GM18909 (cell line): ENCODE data around the gene CTNNA2.

ENCODE experiments used
- ATAC-seq: cut with Tn5 transposase; IDR thresholded peaks from one replicate; pipeline ENCODE4 v1.9.1; 2021; ENCODE audit warnings: mild to moderate bottlenecking; ENCODE audit not compliant: unreplicated experiment, poor library complexity

Gene CTNNA2

DNA sequence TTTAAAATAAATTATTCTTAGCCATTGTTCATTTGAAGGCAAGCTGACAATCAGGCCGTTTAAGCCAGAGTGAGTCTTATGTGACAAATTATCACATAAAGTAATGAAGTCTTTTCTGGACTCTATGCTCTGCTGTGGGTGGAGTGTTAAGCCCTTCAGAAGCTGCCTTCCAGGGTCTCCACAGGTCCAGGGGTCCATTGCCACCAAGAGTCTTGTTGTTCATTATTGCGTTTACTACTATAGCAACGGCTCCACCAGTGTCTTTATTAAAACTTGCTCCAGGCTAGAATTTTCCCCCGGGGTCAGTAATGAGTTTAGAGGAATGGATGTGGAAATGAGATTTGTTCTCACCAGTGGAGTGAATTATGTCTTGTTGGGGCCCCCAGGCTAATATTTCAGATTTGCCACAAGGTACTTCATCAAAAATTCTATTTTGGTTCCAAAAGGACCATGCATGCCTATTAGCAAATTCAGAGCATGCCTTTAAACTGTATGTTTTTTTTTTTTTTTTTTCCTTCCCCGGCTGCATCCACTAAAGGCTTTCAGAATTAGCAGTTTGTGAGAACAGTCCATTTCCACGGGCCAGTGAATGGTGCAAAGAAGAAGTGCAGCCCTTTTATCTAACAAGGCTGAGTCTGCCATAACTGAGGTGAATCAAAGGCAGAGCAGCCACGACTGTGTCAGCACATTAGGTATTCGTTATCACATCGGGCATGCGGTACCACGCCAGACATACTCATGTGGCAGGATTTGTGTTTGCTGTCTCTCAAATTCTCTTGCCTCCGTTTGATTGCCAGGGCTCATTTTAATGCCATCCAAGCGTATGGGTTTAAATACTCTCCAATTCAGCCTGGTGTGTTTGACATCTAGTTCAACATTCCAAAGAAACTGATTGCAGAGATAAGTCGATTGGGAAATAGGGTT lies 817.9 kb downstream of the CTNNA2 start:
- no peak for ATAC-seq

DNA sequence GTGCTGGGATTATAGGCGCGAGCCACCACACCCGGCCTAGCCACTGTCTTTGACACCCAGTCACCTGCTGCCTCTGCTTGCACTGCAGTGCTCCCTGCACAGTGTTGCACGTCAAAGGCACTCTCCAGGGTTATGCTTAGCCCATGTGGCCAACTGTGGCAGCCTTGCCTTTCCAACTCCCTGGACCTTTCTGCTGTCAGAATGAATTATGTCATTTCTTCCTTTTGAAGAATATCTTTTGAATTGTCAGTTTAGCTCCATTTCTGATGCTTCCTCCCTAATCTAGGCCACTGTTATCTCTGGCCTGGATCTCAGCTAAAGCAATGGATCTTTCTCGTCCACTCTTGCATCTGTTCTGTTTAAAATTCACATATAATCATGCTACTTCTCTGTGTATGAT lies 821.0 kb downstream of the CTNNA2 start:
- no peak for ATAC-seq

DNA sequence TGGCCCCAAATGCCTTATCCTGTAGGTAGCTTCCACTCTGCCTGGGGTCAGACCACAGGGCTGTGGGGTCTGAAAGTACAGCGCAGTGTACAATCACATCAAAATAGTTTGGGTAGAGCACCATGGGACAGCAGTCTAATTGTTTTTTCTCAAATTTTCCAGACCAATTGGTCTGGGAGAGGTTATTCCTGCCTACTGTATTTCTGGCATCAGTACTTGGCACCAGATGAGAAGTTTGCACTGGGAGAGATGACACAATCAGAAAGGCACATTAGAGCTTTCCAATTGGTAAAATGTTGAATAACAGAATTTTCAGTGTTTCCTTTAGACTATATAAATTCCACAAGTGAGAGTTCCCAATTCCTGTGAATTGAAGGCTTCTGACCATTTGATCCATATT lies 822.6 kb downstream of the CTNNA2 start:
- no peak for ATAC-seq

DNA sequence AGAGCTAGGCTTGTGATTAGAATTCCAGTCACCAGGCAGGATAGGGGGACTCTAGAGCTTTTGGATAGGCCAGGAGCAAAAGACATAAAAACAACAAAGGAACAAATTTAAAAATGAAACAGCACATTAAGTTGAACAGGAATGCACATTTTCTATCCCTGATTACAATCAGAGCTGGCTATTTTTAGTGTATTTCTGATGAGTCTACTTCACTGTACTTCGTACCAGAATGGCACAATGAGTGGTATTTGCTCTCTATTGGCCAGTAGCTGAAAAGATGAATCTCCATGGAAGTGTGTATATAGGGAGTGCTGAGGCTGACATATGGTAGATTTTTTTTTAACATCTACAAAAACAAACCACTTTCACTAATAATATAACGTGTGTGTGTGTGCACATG lies 825.9 kb downstream of the CTNNA2 start:
- ATAC-seq = no peak

DNA sequence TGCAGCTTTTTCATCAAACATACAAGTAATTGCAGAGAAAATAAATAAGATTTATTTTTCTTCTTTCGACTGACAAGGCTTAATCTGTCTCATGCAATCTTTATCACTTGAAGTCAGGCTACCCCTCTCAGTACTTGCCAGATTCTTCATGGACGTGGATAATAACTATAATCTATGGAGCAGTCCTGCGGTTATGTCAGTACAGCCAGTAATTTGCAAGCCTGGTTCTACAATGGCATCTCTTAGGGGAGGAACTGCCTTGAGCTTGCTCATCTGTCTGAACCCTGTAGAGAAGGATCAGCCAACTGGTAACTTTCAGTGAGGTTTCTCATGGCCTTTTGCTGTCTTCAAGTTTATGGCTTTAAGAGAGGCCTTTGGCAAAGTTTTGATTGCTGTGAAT lies 827.2 kb downstream of the CTNNA2 start:
- ATAC-seq = no peak

DNA sequence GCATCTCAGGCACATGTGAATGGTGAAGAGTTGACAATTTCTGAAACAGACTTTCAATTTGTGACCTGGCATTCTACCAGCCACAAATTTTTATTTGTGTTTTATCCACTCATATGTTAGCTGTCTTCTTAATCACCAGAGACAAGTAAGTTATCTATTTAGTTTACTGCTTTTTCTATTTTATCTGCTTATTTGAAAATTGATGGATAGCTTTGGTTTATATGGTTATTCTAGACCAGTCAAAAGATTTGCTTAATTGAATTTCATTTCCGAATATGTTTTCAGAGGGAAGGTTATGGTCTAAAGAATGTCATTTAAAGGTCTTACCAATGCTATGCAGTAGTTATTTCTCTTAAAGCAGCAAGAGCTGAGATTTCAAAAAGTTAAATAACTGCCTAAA lies 835.2 kb downstream of the CTNNA2 start:
- ATAC-seq = no peak

DNA sequence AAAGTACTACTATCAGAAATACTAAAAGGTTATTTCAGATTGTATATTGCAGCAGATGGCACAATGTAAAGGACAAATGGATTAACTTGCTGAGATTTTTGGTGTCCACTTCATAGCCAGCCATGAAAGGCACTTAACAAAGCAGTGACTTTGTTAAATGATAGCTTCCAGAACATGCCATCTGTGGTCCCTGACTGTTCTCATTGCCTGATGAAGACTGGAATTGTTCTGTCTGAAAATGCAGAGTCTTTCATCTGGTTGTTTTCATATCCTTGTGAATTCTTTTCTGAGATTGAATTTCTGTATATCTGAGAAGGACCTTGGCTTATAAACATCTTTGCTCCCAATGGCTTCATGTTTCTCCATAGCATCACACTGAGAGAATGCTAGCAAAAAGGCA lies 836.1 kb downstream of the CTNNA2 start:
- no peak for ATAC-seq

DNA sequence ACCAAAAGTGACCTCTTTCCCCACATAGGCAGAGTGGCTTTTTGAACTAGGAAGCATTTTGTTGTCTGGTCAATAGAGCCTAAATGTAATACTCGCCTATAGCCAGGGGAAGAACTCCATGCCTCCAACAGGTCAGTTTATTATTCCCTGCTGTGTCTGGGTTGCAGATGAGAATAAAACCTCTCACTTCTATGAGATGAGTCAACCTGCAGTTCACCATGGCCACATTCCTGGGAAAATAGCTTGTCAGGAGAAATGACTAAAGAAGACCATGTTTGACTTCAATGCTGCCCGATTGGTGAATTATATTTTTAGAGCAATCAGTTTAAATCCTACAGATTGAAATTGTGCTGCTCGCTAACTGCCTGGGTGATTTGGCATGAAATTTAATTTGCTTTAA lies 838.4 kb downstream of the CTNNA2 start:
- no peak for ATAC-seq

DNA sequence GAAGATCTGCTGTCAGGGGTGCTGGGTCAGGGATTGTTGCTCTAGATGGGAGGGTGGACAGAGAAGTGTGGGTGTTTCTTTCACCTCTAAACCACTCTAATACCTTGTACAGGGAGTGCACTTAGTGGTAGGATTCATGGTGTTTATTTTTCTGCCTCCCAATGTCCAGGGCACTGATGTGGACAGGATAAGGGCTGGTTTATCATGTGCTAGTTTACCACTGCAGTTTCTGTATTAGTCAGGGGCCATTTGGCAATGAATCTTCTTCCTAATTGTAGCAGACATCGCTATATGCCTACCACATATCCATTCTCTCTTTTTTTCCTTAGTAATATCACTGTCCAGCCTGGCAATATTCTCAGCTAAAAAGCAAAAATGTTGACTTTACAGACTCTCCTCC lies 842.0 kb downstream of the CTNNA2 start:
- ATAC-seq = no peak

DNA sequence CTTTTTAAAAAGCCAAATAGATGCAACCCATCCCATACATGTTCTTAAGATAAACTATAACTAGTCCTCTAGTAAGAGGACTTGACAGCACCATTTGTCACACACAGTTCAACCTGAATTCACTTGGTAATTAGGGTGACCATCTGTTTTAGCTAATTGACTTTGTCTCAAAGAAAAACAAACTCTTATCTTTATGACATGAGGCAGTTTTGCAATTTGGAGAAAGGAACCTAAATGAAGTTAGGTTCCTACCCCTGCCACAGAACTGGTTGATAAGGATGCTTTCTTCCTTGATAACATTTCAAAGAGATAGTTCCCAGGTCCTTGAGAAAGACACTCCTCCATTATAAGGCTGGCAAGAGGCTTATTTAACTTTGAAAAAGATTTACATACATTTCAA lies 849.1 kb downstream of the CTNNA2 start:
- ATAC-seq = no peak

DNA sequence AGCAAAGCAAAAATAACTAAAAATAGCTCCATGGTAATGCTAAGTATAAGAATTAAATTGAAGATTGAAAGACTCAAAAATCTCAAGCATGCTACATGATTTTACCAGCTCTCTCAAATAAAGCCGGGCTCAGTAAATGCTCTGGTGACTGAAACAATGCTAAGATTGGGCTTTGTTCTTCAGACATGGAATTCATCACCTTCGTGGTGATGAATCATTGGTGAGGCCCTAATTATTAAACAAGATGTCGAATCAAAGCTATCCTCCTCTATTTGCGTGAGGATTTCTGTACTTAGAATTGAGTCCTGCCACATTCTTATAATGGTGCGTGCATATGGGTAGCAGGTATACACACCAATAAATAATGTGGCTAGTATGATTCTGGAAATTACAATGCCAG lies 850.5 kb downstream of the CTNNA2 start:
- no peak for ATAC-seq

DNA sequence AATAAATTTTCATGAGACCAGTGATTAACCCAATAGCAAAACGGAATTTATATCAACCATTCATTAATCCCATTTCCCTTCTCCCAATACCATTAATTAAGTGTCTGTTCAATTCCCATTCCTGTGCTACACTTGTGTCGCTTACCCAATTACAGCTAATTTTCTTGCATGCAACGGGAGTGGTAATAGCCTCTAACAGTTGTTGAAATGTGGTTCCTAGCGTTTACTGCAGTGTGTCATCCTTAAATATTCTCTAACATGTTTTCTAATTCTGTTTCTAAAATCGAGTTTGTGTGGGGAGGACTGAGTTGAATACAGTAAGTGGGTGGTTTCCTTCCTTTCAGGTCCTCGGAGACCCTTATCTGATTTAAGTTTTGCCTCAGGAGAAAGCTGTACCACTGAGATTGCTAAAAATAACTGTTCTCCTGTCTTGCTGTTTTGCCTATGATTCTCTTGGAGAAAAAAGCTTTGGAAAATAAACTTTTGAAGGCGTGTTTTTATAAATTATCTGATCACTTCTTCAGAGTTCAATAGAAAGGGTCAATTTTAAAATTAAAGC lies 851.0 kb downstream of the CTNNA2 start:
- no peak for ATAC-seq

DNA sequence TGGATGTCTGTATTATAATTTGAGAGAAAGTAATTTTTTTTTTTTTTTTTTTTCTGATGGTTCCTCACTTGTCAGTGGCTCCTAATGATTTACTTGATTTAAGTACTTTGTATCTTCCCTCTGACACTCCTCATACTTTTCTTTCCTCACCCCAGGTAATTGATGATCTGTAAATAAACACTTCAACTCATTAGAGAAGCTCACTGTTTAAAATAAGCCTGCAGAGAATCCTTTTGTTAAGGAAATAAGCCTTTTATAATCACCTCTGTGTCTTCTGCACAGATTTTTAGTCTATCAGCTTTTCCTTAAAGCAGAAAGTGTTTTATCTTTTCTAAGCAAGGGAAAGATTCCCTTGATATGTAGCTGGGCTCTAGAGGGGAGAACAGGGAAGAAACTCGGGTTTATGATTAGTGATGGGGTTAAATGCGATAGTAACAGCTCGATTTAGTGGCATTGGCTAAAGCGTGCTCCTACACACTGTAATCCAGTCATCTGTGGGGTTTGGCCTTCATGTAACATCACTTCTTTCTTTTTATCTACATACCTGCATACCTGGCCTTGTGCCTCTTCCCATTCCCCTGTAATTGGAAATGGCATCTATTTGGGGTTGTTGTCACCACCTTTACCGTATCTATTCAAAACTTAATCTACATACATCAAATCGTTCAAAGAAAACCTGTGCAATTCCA lies 851.8 kb downstream of the CTNNA2 start:
- no peak for ATAC-seq

DNA sequence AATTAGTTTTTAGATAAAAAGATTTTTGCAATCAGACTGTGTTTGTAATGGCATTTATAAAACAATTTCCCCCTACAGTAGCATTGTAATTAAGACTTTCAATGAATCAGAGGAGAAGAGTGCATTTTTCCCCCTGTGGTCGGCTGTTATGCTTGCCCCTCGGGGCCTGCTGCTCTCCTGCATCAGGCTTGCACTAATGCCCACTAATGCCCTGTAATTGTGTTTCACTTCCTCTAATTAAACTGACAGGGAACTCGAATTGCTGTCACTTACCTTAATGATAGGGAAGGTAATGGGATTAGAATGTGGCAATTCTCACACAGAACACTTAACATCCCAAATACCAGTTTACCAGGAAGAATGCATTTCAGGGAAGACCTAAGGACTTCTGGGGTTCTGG lies 852.9 kb downstream of the CTNNA2 start:
- ATAC-seq = no peak

DNA sequence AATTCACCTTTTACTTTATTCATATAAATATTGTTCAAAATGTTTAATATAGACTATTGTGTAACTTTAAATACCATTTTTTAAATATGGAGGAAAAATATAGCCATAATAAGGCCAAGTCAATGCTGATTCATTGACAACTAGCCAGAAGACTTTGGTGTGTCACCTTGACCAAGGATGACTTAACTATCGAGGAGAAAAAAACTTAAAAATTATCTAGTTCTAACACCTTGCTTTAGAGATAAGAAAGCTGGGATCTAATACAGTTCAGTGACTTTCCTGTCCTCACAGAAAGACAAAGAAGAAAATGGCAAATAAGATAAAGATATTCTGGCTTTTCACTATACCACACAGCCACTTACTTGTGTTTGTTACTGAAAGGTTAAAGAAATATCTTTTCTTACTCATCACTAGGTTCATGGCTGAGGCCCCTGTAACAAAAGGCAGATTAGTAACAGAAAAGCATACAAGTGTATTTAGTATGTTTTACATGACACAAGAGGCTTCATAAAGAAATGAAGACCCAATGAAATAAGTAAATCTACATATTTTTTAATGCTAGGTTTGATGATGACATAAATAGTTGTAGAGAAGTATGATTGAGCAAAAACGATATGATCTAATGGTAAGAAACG lies 857.6 kb downstream of the CTNNA2 start:
- no peak for ATAC-seq

DNA sequence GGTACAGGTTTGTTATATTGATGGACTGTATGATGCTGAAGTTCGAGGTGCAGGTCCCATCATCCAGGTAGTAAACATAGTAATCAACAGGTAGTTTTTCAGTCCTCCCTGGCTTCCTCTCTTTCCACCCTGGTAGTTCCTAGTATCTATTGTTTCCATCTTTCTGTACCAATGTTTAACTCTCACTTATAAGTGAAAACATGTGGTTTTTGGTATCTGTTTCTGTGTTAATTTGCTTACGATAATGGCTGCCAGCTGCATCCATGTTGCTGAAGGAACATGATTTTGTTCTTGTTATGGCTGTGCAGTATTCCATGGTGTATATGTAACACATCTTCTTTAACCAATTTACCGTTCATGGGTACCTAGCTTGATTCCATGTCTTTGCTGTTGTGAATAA lies 861.3 kb downstream of the CTNNA2 start:
- ATAC-seq = no peak

DNA sequence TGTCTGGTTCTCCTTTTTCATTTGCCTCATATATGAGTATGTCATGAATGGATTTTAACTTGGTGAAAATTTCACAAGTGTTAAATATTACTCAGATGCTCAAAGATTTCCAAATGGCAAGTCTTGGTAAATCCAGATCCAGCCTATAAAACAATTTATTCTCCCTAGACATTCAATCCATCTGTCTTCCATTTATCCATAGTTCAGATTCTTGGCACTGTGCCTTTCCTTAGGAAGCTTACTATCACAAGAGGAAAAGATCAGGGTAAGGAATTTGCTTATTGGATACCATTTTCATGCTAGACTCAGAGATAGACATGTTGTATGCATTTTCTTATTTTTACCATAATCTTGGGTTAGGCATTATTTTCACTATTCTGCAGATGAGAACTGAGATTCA lies 864.2 kb downstream of the CTNNA2 start:
- ATAC-seq = no peak

DNA sequence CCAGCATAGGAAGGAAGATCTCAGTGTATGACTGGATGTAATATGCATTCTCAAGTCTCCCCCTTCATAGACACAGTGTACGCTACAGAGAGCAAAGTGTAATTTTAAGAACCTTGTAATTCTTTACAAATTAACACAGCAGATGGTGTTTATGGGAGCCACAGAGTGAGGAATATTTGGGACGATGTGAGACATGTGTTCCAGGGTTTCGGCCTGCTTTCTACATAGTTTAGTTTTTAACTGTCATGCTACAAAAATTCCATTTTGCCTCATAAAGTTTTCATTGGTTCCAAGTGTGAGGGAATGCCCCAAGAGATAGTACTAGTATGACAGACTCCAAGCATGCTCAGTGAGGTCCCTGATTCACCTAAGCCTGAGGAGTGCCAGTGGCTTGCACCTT lies 867.9 kb downstream of the CTNNA2 start:
- no peak for ATAC-seq

DNA sequence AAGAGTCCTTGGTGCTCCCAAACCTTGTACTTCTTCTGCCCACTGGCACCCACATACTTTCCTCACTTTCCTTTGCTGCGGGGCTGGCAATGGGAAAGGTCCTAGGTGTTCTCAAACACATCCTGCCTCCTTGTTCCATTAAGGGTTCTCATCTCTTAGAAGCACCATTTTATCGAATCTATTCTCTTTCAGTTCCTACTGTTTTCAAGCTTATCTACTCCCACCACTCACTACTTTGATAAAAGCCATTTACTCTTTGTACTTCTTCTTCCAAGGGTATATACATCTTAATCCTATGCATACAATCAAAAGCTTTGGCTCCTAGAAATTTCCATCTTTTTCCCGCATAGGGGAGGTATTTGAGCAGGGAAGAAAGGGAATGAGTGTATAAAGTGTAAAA lies 868.8 kb downstream of the CTNNA2 start:
- no peak for ATAC-seq

DNA sequence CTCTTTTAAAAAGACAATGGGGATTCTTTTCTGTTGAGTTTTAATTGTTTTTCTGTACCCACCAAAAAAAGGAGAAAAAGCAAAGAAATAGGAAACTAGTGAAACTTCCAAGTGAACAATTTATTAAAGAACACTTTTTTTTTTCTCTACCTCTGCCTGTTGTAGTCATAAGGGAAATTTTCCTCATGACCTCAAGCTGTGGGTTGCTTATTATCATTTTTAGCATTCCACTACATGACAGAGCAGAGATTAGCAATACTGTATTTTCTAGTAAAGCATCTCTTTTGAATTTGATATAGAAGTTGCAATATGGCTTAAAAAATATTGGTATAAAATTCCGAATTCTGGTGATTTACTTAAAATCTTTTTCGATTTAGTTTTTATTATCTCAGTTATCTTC lies 879.6 kb downstream of the CTNNA2 start:
- no peak for ATAC-seq

DNA sequence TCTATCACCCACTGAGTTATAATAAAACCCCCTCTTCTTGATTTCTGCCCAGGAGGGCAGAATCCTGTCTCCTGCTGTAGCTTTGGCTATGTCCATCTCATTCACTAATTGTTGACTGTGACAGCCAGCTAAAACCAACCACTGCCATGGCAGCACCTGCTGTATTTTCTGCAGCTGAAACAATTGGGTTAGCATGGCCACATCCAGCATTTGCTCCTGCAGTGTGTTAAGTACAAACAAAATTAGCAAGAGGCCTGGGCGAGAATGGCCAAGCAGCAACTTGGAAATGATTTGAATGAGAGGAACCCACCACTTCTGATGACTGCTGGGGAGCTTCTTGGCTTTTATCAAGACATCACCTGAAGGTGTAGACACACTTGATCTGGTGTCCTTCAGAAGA lies 881.1 kb downstream of the CTNNA2 start:
- no peak for ATAC-seq
